Transverse colon (tissue), 4 donors: ENCODE data around the gene GOT1. TPM values are rescaled to one million over a fixed set of nuclear protein-coding genes. Genes with fewer than 3 reads are reported as not detected.

Experiments used
- DNase-seq: peaks from one replicate; pipeline ENCODE4 v3.0.0-alpha.2; 2019
- H3K27ac ChIP-seq, 4 donors: fragments of 200-600 bp; sonication (generic); 2 replicates each; pipeline ENCODE4 v1.5.1; 2016 to 2018; ENCODE audit warnings: inconsistent platforms in 4 of 4
- H3K27me3 ChIP-seq: fragments of 200-600 bp; sonication (generic); 2 replicates; pipeline ENCODE4 v1.5.1; 2017; ENCODE audit warnings: inconsistent platforms
- H3K36me3 ChIP-seq, 4 donors: fragments of 200-600 bp; sonication (generic); 2 replicates each; pipeline ENCODE4 v1.5.1; 2017 to 2019; ENCODE audit warnings: inconsistent platforms in 4 of 4
- H3K4me1 ChIP-seq, 4 donors: fragments of 200-600 bp; sonication (generic); 2 replicates each; pipeline ENCODE4 v1.5.1; 2017 to 2020; ENCODE audit warnings: inconsistent platforms in 4 of 4
- H3K4me3 ChIP-seq, 4 donors: fragments of 200-600 bp; sonication (generic); 1 replicate in 1 of 4; 2 replicates in 3 of 4; pipeline versions ENCODE4 v1.5.1 to v1.6.1; 2017 to 2019; ENCODE audit warnings: inconsistent platforms in 4 of 4
- H3K9me3 ChIP-seq, 2 donors: fragments of 200-600 bp; sonication (generic); 2 replicates each; pipeline ENCODE4 v1.5.1; 2017 to 2019; ENCODE audit warnings: inconsistent platforms in 2 of 2
- EP300 ChIP-seq: sonication (generic); formaldehyde crosslinking; IDR thresholded peaks from one replicate; pipeline ENCODE4 v1.6.1; 2017; ENCODE audit warnings: antibody characterized with exemption, low read depth
- POLR2A ChIP-seq: fragments of 450-650 bp; IDR thresholded peaks from one replicate; pipeline ENCODE4 v1.6.1; 2016; ENCODE audit warnings: antibody characterized with exemption, mild to moderate bottlenecking, moderate library complexity
- POLR2AphosphoS5 ChIP-seq, 3 donors: sonication (generic); formaldehyde crosslinking; IDR thresholded peaks; one replicate each; pipeline ENCODE4 v1.6.1; 2016; ENCODE audit warnings: antibody characterized with exemption in 3 of 3
- WGBS, 2 donors: methylation state at CpG; one replicate each; pipeline ENCODE4 v1.1.5; 2018; ENCODE audit warnings: low coverage in 1 of 2; 5-methylcytosine and 5-hydroxymethylcytosine counted together
- in situ Hi-C, 4 donors: fragments of 200-750 bp; cut with MboI; loops; one replicate each; pipeline versions ENCODE4 v1.15.0 to v1.15.1; 2017; ENCODE audit warnings: low sequenced_read_pairs in 3 of 4, low pct_ligation_motif_present in 1 of 4, low pct_unique_long_range_greater_than_20kb in 1 of 4
- intact Hi-C: fragments of 100-400 bp; cut with DNase I; formaldehyde crosslinking; loops from one replicate; pipeline ENCODE4 v1.15.1; 2023; ENCODE audit warnings: low total_unique reads
- total RNA-seq, 4 donors: library from RNA; depleted of rRNA; stranded (reverse); fragments of >200 nt; gene quantifications; one replicate each; pipeline ENCODE4 v1.1.0, GENCODE V29; 2016
- TF ChIP-seq, protein P1 (sequence below), 5 experiments: fragments of 200-600 bp in 3 of 5; fragments of 450-650 bp in 2 of 5; sonication (generic) in 3 of 5; IDR thresholded peaks; 1 replicate in 2 of 5; 2 replicates in 3 of 5; pipeline ENCODE4 v1.5.1; 2016 to 2017; ENCODE audit warnings: antibody characterized with exemption in 5 of 5, inconsistent platforms in 3 of 5, mild to moderate bottlenecking in 2 of 5, moderate library complexity in 1 of 5

GOT1 gene
- total RNA-seq, 4 donors from 2014 or later, result 54.5 to 94.3 (median 82.3) TPM

DNA sequence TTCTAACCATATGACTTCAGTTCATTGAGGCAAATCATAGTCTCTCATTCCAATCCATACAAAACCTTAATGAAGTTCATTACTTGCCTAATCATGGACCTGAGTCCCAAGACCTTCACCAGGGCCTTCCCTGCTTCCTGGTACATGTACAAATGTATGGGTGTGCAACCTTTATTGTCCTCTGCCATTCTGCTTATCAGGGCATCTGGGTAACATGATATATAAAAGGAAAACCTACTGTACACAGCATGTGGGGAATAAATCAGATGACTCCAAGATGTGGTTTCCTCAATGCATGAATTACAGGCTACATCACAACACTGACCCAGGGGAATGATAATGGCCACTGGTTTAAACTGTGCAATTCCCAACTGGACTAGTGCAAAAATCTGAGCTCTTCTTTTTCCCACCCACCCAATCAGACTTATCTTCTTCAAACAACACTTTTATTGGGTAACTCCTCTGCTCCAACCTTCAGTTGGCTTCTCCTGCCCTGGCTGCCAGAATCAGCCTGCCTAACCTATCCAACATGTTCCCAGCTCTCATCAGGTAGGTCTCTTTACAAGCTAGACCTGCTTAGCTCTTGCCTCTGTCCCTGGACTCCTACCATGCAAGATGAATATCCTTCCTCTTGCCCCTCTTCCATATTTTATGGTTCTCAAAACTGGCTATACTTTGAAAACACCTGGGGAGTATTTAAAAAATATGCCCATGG is 11.4 kb downstream of the GOT1 start:
- Histone ChIP-seq H3K36me3 (peaks cover 0 to 15% (median 5%) of the 10 kb centered on the region in 4 donors), H3K27ac (no peak overlapping the region), H3K4me3 (no peak overlapping the region), H3K4me1 (no peaks in the 10 kb centered on the region), H3K27me3 (no peaks in the 10 kb centered on the region), H3K9me3 (no peaks in the 10 kb centered on the region)
- in situ Hi-C loops, result no loop called here
- TF ChIP-seq, protein P1, sequence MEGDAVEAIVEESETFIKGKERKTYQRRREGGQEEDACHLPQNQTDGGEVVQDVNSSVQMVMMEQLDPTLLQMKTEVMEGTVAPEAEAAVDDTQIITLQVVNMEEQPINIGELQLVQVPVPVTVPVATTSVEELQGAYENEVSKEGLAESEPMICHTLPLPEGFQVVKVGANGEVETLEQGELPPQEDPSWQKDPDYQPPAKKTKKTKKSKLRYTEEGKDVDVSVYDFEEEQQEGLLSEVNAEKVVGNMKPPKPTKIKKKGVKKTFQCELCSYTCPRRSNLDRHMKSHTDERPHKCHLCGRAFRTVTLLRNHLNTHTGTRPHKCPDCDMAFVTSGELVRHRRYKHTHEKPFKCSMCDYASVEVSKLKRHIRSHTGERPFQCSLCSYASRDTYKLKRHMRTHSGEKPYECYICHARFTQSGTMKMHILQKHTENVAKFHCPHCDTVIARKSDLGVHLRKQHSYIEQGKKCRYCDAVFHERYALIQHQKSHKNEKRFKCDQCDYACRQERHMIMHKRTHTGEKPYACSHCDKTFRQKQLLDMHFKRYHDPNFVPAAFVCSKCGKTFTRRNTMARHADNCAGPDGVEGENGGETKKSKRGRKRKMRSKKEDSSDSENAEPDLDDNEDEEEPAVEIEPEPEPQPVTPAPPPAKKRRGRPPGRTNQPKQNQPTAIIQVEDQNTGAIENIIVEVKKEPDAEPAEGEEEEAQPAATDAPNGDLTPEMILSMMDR (IDR thresholded peaks at IDR 0.05), result no peak
- no peak for TF ChIP-seq EP300
- no peak for TF ChIP-seq POLR2A
- TF ChIP-seq POLR2AphosphoS5 (IDR thresholded peaks at IDR 0.05), result no peak
- intact Hi-C loops, result no loop called here
- DNase-seq, result no peak

- H3K36me3 ChIP-seq, result peaks cover 0 to 5% (median 0%) of the 10 kb centered on the region in 4 donors
- peaks cover 0 to 5% (median 2%) of the 10 kb centered on the region in 4 donors for H3K4me1 ChIP-seq
- no peak overlapping the region for H3K4me3 ChIP-seq
- DNase-seq, result no peak
- TF ChIP-seq POLR2A, result no peak
- TF ChIP-seq POLR2AphosphoS5 (IDR thresholded peaks at IDR 0.05), result no peak
- TF ChIP-seq, protein P1 (IDR thresholded peaks at IDR 0.05), result peak in 1 of 5 experiments; percentile 3
- H3K9me3 ChIP-seq, result no peaks in the 10 kb centered on the region
- 68% methylated on average over 1 of the region's 1 CpG; no CpG with 5 or more reads in 1 of the 2 donors for WGBS, 2 donors
- H3K27me3 ChIP-seq, result no peaks in the 10 kb centered on the region
- intact Hi-C loops, result no loop called here
- in situ Hi-C loops, result no loop called here
- peak overlapping the region in 1 of 4 donors; percentile 20 for H3K27ac ChIP-seq
These were observed 18.3 kb downstream of the GOT1 start for GRCh38 chr10:99412099-99412498.

DNA sequence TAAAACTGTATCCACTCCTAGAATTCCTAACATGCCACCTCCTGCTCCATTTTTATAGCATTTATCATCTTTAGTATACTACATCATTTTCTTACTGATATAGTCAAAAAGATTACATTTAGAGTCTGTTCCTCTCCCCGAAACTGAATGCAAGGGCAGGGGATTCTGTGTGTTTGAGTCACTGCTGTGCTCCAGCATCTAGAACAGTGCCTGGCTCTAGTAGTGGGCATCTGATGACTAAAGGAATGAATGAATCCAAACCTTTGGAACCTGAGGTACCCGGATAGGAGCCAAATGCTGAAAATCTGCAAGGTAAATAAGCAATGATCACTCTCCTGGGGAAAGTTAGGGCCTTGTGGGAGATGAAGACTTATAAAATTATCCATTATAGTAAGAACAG is 18.9 kb downstream of the GOT1 start:
- no peak for DNase-seq
- intact Hi-C loops (no loop called here), in situ Hi-C loops (no loop called here)
- Histone ChIP-seq H3K36me3 (peaks cover 0 to 5% (median under 1%) of the 10 kb centered on the region in 4 donors), H3K4me3 (no peak overlapping the region), H3K4me1 (peaks cover 0 to 5% (median 2%) of the 10 kb centered on the region in 4 donors), H3K27ac (no peak overlapping the region), H3K9me3 (no peaks in the 10 kb centered on the region), H3K27me3 (no peaks in the 10 kb centered on the region)
- TF ChIP-seq, protein P1 (IDR thresholded peaks at IDR 0.05), result no peak
- TF ChIP-seq EP300 (no peak), POLR2AphosphoS5 (IDR thresholded peaks at IDR 0.05) (no peak), POLR2A (no peak)
- WGBS, 2 donors, result 77 to 94% methylated on average over 2 of the region's 2 CpGs

DNA sequence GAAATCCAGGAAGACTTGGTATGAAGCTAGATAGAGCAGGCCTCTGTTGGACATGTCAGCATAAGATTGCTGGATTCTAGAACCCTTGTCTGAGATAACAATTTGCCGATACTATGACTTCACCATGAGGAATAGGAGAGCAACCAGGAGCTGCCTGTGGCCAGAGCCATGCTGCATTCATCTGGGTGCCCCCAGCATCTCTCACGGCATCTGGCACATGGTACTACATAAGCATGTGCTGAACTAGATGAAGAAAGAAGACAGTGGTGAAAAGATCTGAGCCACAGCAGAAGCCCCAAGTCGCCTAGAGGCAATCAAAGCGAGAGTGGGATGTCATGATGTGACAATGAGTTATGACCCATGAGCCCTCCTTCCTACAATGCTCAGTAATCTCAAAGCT is 19.5 kb downstream of the GOT1 start:
- 92 to 96% methylated on average over 2 to 4 of the region's 4 CpGs for WGBS, 2 donors
- Histone ChIP-seq H3K27ac (no peak overlapping the region), H3K36me3 (peaks cover 0 to 11% (median 3%) of the 10 kb centered on the region in 4 donors), H3K27me3 (no peaks in the 10 kb centered on the region), H3K4me1 (peaks cover 0 to 5% (median 2%) of the 10 kb centered on the region in 4 donors), H3K4me3 (no peak overlapping the region), H3K9me3 (no peaks in the 10 kb centered on the region)
- in situ Hi-C loops, result no loop called here
- no peak for DNase-seq
- TF ChIP-seq EP300 (no peak), POLR2AphosphoS5 (IDR thresholded peaks at IDR 0.05) (no peak), POLR2A (no peak)
- TF ChIP-seq, protein P1 (IDR thresholded peaks at IDR 0.05), result no peak
- intact Hi-C loops, result no loop called here
